IMR-90 (cell line): Measurements from ENCODE around the gene KLLN.

Experiments
- BHLHE40 ChIP-seq: fragments of 150-350 bp; IDR thresholded peaks from 2 replicates; pipeline ENCODE4 v1.6.1; 2016; ENCODE audit warnings: mild to moderate bottlenecking, low read depth, low read length
- CEBPB ChIP-seq: IDR thresholded peaks from 2 replicates; pipeline ENCODE4 v1.6.1; 2012; ENCODE audit warnings: low read depth, low read length, improper control_type of control experiment
- CHD1 ChIP-seq: IDR thresholded peaks from 2 replicates; pipeline ENCODE4 v1.6.1; 2012; ENCODE audit warnings: low read depth, low read length, improper control_type of control experiment
- CTCF ChIP-seq: conservative IDR thresholded peaks from 2 replicates; pipeline ENCODE4 v1.5.1; 2012; ENCODE audit warnings: mild to moderate bottlenecking, low read depth, low read length, improper control_type of control experiment
- MAFK ChIP-seq: IDR thresholded peaks from 2 replicates; pipeline ENCODE4 v1.6.1; 2012; ENCODE audit warnings: low read depth, low read length, improper control_type of control experiment
- MAZ ChIP-seq: IDR thresholded peaks from 2 replicates; pipeline ENCODE4 v1.6.1; 2012; ENCODE audit warnings: low read depth, mild to moderate bottlenecking, low read length, improper control_type of control experiment, moderate library complexity, borderline replicate concordance
- NFE2L2 ChIP-seq: fragments of 150-350 bp; IDR thresholded peaks from 2 replicates; pipeline ENCODE4 v1.6.1; 2016; ENCODE audit warnings: low read depth, mild to moderate bottlenecking, low read length
- POLR2A ChIP-seq: IDR thresholded peaks from 2 replicates; pipeline ENCODE4 v1.6.1; 2012; ENCODE audit warnings: mild to moderate bottlenecking, low read depth, low read length
- RAD21 ChIP-seq: IDR thresholded peaks from 2 replicates; pipeline ENCODE4 v1.6.1; 2012; ENCODE audit warnings: low read length, improper control_type of control experiment
- RFX5 ChIP-seq: IDR thresholded peaks from 2 replicates; pipeline ENCODE4 v1.8.0; 2012; ENCODE audit warnings: low read depth, mild to moderate bottlenecking, low read length, moderate library complexity
- SMC3 ChIP-seq: fragments of 150-350 bp; IDR thresholded peaks from 2 replicates; pipeline ENCODE4 v1.6.1; 2016; ENCODE audit warnings: low read depth, mild to moderate bottlenecking, antibody characterized with exemption, low read length, moderate library complexity

- TF ChIP-seq CTCF (no peak), POLR2A (no peak), SMC3 (no peak), RAD21 (no peak), MAFK (no peak), MAZ (no peak), CEBPB (no peak), RFX5 (no peak), NFE2L2 (no peak), CHD1 (no peak), BHLHE40 (no peak)
Measured at GRCh38 chr10:87845624-87845998, 17.7 kb downstream of the KLLN start.
